IMR-90 (cell line): ENCODE data around the gene AP4S1. TPM values are rescaled to one million over a fixed set of nuclear protein-coding genes. Genes with fewer than 3 reads are reported as not detected.

ENCODE experiments used
- ATAC-seq: fragments of 200-7000 bp; cut with Tn5 transposase; 2 replicates; pipeline ENCODE4 v1.9.1; 2020; ENCODE audit warnings: low read depth, mild to moderate bottlenecking, moderate library complexity
- BruUV-seq: library from RNA; stranded (reverse); fragments of 400-500 nt; replicated peaks from 2 replicates; lab custom pipeline; 2021; lab: Mats Ljungman, UMichigan
- CTCF ChIA-PET: fragments of 300-600 bp; formaldehyde crosslinking; extraction: SDS; loops from one replicate; lab custom pipeline; 2021; ENCODE audit warnings: antibody characterized with exemption; lab: Yijun Ruan, JAX
- POLR2A ChIA-PET: fragments of 300-600 bp; sonication (Branson Sonifier 250); formaldehyde crosslinking; loops from one replicate; lab custom pipeline; 2022; ENCODE audit warnings: antibody characterized with exemption; ENCODE audit not compliant: unreplicated experiment; lab: Charles Lee
- DNase-seq: peaks from one replicate; pipeline ENCODE4 v3.0.0; 2013
- H2AFZ ChIP-seq: replicated peaks from 2 replicates; pipeline ENCODE3; 2013; ENCODE audit warnings: low read length, mild to moderate bottlenecking; ENCODE audit not compliant: poor library complexity
- H2AK5ac ChIP-seq: 2 replicates; pipeline ENCODE4 v1.6.1; 2013; ENCODE audit warnings: low read depth, low read length, inconsistent platforms
- H2AK9ac ChIP-seq: replicated peaks from 2 replicates; pipeline ENCODE3; 2013; ENCODE audit warnings: mild to moderate bottlenecking, low read depth, low read length, moderate library complexity; ENCODE audit not compliant: poor library complexity
- H2BK120ac ChIP-seq: 2 replicates; pipeline ENCODE4 v1.6.1; 2013; ENCODE audit warnings: low read depth, low read length, inconsistent platforms
- H2BK15ac ChIP-seq: 3 replicates; pipeline ENCODE4 v1.6.1; 2013; ENCODE audit warnings: low read depth, low read length, inconsistent platforms
- H2BK20ac ChIP-seq: 2 replicates; pipeline ENCODE4 v1.6.1; 2013; ENCODE audit warnings: low read depth, mild to moderate bottlenecking, inconsistent platforms, low read length, moderate library complexity
- H2BK5ac ChIP-seq: 2 replicates; pipeline ENCODE4 v1.6.1; 2013; ENCODE audit warnings: mild to moderate bottlenecking, low read depth, low read length, inconsistent platforms; ENCODE audit not compliant: poor library complexity, severe bottlenecking
- H3K14ac ChIP-seq: replicated peaks from 2 replicates; pipeline ENCODE4 v1.6.1; 2013; ENCODE audit warnings: low read depth, low read length, inconsistent platforms
- H3K18ac ChIP-seq: 2 replicates; pipeline ENCODE4 v1.6.1; 2013; ENCODE audit warnings: low read depth, low read length, control low read depth
- H3K23ac ChIP-seq: 2 replicates; pipeline ENCODE4 v1.6.1; 2013; ENCODE audit warnings: low read depth, low read length, inconsistent platforms
- H3K27ac ChIP-seq: 2 replicates; pipeline ENCODE4 v1.5.1; 2013; ENCODE audit warnings: mild to moderate bottlenecking, control low read depth, low read length; ENCODE audit not compliant: insufficient read depth
- H3K27me3 ChIP-seq: 2 replicates; pipeline ENCODE4 v1.6.1; 2013; ENCODE audit warnings: low read length; ENCODE audit not compliant: control insufficient read depth, insufficient read depth
- H3K36me3 ChIP-seq: 2 replicates; pipeline ENCODE4 v1.6.1; 2013; ENCODE audit warnings: low read length, mixed read lengths; ENCODE audit not compliant: control insufficient read depth, insufficient read depth
- H3K4ac ChIP-seq: 2 replicates; pipeline ENCODE4 v1.6.1; 2013; ENCODE audit warnings: low read depth, low read length, inconsistent platforms
- H3K4me1 ChIP-seq: 2 replicates; pipeline ENCODE4 v1.6.1; 2013; ENCODE audit warnings: low read length, mixed read lengths; ENCODE audit not compliant: control insufficient read depth, insufficient read depth
- H3K4me2 ChIP-seq: 2 replicates; pipeline ENCODE4 v1.6.1; 2013; ENCODE audit warnings: low read depth, mild to moderate bottlenecking, control low read depth, low read length, moderate library complexity
- H3K4me3 ChIP-seq: 2 replicates; pipeline ENCODE4 v1.5.1; 2013; ENCODE audit warnings: low read depth, mild to moderate bottlenecking, control low read depth, low read length, moderate library complexity; ENCODE audit not compliant: insufficient read depth
- H3K56ac ChIP-seq: 2 replicates; pipeline ENCODE4 v1.6.1; 2013; ENCODE audit warnings: low read length, inconsistent platforms; ENCODE audit not compliant: insufficient read depth; ENCODE audit errors: extremely low read depth
- H3K79me1 ChIP-seq, 2 experiments: 2 replicates each; pipeline ENCODE4 v1.6.1; 2013; ENCODE audit warnings: low read length in 2 of 2, inconsistent platforms in 1 of 2, low read depth in 1 of 2
- H3K9ac ChIP-seq: 2 replicates; pipeline ENCODE4 v1.6.1; 2013; ENCODE audit warnings: low read depth, low read length, control low read depth
- H3K9me1 ChIP-seq: 2 replicates; pipeline ENCODE4 v1.6.1; 2013; ENCODE audit warnings: low read length, inconsistent platforms; ENCODE audit not compliant: insufficient read depth
- H3K9me3 ChIP-seq: 2 replicates; pipeline ENCODE4 v1.6.1; 2013; ENCODE audit warnings: low read length; ENCODE audit not compliant: control insufficient read depth, insufficient read depth
- H4K20me1 ChIP-seq: 2 replicates; pipeline ENCODE4 v1.6.1; 2013; ENCODE audit warnings: low read length, inconsistent platforms; ENCODE audit not compliant: insufficient read depth
- H4K5ac ChIP-seq: 2 replicates; pipeline ENCODE4 v1.6.1; 2013; ENCODE audit warnings: mild to moderate bottlenecking, low read depth, low read length, control low read depth
- H4K8ac ChIP-seq, 2 experiments: 2 replicates each; pipeline ENCODE4 v1.6.1; 2013; ENCODE audit warnings: low read depth in 2 of 2, low read length in 2 of 2, control low read depth in 1 of 2, inconsistent platforms in 1 of 2
- H4K91ac ChIP-seq: 2 replicates; pipeline ENCODE4 v1.6.1; 2013; ENCODE audit warnings: low read depth, low read length, inconsistent platforms; ENCODE audit not compliant: insufficient read depth
- BHLHE40 ChIP-seq: fragments of 150-350 bp; IDR thresholded peaks from 2 replicates; pipeline ENCODE4 v1.6.1; 2016; ENCODE audit warnings: mild to moderate bottlenecking, low read depth, low read length
- MAFK ChIP-seq: IDR thresholded peaks from 2 replicates; pipeline ENCODE4 v1.6.1; 2012; ENCODE audit warnings: low read depth, low read length, improper control_type of control experiment
- WGBS, 2 experiments: methylation state at CpG; one replicate each; pipeline versions ENCODE4 v1.1.5 to v1.1.7; 2013; ENCODE audit warnings: missing lambda C conversion rate in 2 of 2; ENCODE audit not compliant: insufficient read length in 1 of 2; ENCODE audit errors: extremely low coverage in 2 of 2; 5-methylcytosine and 5-hydroxymethylcytosine counted together
- dilution Hi-C: fragments of 300-500 bp; cut with HindIII; formaldehyde crosslinking; loops from one replicate; pipeline ENCODE4 v1.14.3; 2018; ENCODE audit warnings: low sequenced_read_pairs; ENCODE audit not compliant: unreplicated experiment
- in situ Hi-C: fragments of 300-500 bp; cut with MboI; formaldehyde crosslinking; loops from 3 replicates; pipeline ENCODE4 v1.14.3; 2019; ENCODE audit warnings: low sequenced_read_pairs, inconsistent platforms, mixed read lengths
- intact Hi-C: fragments of 100-400 bp; cut with micrococcal nuclease; formaldehyde crosslinking; loops from 2 replicates; pipeline ENCODE4 v1.10.0; 2022
- polyA plus RNA-seq, 3 experiments: library from polyadenylated mRNA; depleted of rRNA; stranded (reverse); fragments of >200 nt; gene quantifications; 2 replicates each; pipeline ENCODE4 v1.2.3, GENCODE V29; 2012; ENCODE audit warnings: low replicate concordance in 1 of 3
- total RNA-seq: library from RNA; depleted of rRNA; stranded (reverse); fragments of >200 nt; gene quantifications from 2 replicates; pipeline ENCODE4 v1.2.3, GENCODE V29; 2012

AP4S1 gene
- total and polyA plus RNA-seq, 2 of the 4 experiments (the other 2 are of a cell fraction), result 2.7 to 4.5 TPM

- H3K9me3 ChIP-seq, result no peaks in the 10 kb centered on the region
- BruUV-seq, result no TSS peak
- H4K91ac ChIP-seq, result no peak overlapping the region
- H3K4me2 ChIP-seq, result no peak overlapping the region
- H3K4me3 ChIP-seq, result no peak overlapping the region
- no peak overlapping the region for H3K56ac ChIP-seq
- no peak overlapping the region for H3K18ac ChIP-seq
- no peak overlapping the region for H2AK5ac ChIP-seq
- no peak overlapping the region for H3K9ac ChIP-seq
- in situ Hi-C loops, result no loop called here
- no peak overlapping the region for H2BK5ac ChIP-seq
- H3K14ac ChIP-seq, result no peak overlapping the region
- H4K20me1 ChIP-seq, result no peaks in the 10 kb centered on the region
- no peaks in the 10 kb centered on the region for H3K36me3 ChIP-seq
- dilution Hi-C loops, result no loop called here
- H3K27ac ChIP-seq, result no peak overlapping the region
- H3K4me1 ChIP-seq, result no peaks in the 10 kb centered on the region
- no peaks in the 10 kb centered on the region; the same call in 1 of the 2 replicates for H3K9me1 ChIP-seq
- no peak overlapping the region for H4K8ac ChIP-seq
- WGBS, 2 experiments, result no CpG with 5 or more reads among the region's 3 CpGs
- no peak overlapping the region for H2AFZ ChIP-seq
- intact Hi-C loops, result no loop called here
- peaks cover 0 to 3% of the 10 kb centered on the region in 2 experiments; a peak in 1 of 4 replicates for H3K79me1 ChIP-seq
- TF ChIP-seq MAFK (peak; percentile 81), BHLHE40 (no peak)
- H2BK20ac ChIP-seq, result peak overlapping the region; percentile 71; the same call in 1 of the 2 replicates
- no peak overlapping the region for H3K4ac ChIP-seq
- no peak overlapping the region for H3K23ac ChIP-seq
- ChIA-PET CTCF (no interaction called here), POLR2A (no interaction called here)
- DNase-seq (no peak), ATAC-seq (no peak)
- no peak overlapping the region for H2AK9ac ChIP-seq
- no peak overlapping the region for H2BK15ac ChIP-seq
- H2BK120ac ChIP-seq, result no peak overlapping the region
- H4K5ac ChIP-seq, result no peak overlapping the region
- H3K27me3 ChIP-seq, result no peaks in the 10 kb centered on the region
Observed at GRCh38 chr14:31069343-31069742, 43.9 kb downstream of the AP4S1 start.
